ENCODE measurements around the gene SNRPD2.

DNA sequence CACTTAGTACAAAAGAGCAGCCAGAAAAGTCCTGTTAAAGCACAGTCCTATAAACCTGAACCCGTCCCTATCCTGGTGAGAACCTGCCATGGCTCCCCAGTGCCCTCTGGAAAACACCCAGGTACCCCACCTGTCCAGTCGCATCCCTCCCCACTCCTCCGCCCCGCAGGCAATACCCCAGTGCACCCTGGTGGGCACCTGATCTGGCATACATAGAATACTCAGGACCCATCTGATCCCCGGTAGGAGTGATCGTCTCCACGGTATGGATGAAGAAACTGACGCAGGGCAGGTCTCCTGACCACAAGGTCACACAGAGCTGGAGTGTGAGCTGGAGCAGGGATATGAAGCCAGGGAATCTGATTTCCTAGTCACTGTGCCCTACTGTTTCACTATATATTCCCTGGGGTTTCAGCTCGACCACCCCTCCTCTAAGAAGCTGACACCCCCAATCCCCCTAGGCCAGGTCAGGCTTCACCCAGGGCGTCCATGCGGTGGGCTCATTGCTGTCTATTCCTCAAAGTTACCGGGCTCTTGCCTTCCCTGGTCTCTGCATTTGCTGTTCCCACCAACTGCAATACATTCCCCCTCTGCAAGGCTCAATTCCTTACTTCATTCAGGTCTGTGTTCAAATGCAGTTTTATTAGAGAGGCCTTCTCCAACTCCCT is 26.4 kb upstream of the SNRPD2 start:
- TF ChIP-seq, protein P1, sequence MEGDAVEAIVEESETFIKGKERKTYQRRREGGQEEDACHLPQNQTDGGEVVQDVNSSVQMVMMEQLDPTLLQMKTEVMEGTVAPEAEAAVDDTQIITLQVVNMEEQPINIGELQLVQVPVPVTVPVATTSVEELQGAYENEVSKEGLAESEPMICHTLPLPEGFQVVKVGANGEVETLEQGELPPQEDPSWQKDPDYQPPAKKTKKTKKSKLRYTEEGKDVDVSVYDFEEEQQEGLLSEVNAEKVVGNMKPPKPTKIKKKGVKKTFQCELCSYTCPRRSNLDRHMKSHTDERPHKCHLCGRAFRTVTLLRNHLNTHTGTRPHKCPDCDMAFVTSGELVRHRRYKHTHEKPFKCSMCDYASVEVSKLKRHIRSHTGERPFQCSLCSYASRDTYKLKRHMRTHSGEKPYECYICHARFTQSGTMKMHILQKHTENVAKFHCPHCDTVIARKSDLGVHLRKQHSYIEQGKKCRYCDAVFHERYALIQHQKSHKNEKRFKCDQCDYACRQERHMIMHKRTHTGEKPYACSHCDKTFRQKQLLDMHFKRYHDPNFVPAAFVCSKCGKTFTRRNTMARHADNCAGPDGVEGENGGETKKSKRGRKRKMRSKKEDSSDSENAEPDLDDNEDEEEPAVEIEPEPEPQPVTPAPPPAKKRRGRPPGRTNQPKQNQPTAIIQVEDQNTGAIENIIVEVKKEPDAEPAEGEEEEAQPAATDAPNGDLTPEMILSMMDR (optimal IDR thresholded peaks at IDR 0.05 in 1 of 3, IDR thresholded peaks at IDR 0.05 in 1 of 3, conservative IDR thresholded peaks at IDR 0.05 in 1 of 3; ENCODE audit: extremely low read depth in 1 of 3, insufficient read depth in 2 of 3, low read length in 3 of 3), result no peak
- TF ChIP-seq EZH2 (IDR thresholded peaks at IDR 0.05; ENCODE audit: low read length), result no peak

Measured in keratinocyte (primary cell).